GM12801 (cell line): Measurements from ENCODE around the gene SOX18.

ENCODE experiments used
- CTCF ChIP-seq: IDR thresholded peaks from one replicate; pipeline ENCODE4 v1.5.1; 2011; ENCODE audit warnings: control low read depth; ENCODE audit not compliant: insufficient read length; ENCODE audit errors: extremely low read depth

Gene SOX18

GRCh38 chr20:64064145-64064698 is 14.8 kb upstream of the SOX18 start:
- TF ChIP-seq CTCF: no peak

GRCh38 chr20:64063389-64064144 is 14.1 kb upstream of the SOX18 start:
- TF ChIP-seq CTCF: no peak

- TF ChIP-seq CTCF: no peak
These were observed 13.4 kb upstream of the SOX18 start, which contains the start of gene TCEA2 for GRCh38 chr20:64062596-64063388. TCEA2 (plus strand) TSS chr20:64063198; CDS start chr20:64063313, 115 bp downstream.

- TF ChIP-seq CTCF: no peak
These were observed 12.8 kb upstream of the SOX18 start for GRCh38 chr20:64062276-64062595.

- no peak for TF ChIP-seq CTCF
These were observed 9.1 kb upstream of the SOX18 start for GRCh38 chr20:64058536-64058935.

GRCh38 chr20:64057628-64058498 is 8.4 kb upstream of the SOX18 start:
- no peak for TF ChIP-seq CTCF
